GM19455 (cell line): Measurements from ENCODE around the gene NUDT16L1.

ENCODE experiments used
- ATAC-seq: cut with Tn5 transposase; IDR thresholded peaks from one replicate; pipeline ENCODE4 v1.9.1; 2021; ENCODE audit not compliant: unreplicated experiment

Gene NUDT16L1

GRCh38 chr16:4693956-4694641 lies 737 bp downstream of the NUDT16L1 start:
- peak; percentile 11 for ATAC-seq

- ATAC-seq: no peak
These were observed 1.5 kb downstream of the NUDT16L1 start for GRCh38 chr16:4694642-4695451.

- ATAC-seq: no peak
These were observed 2.3 kb downstream of the NUDT16L1 start for GRCh38 chr16:4695473-4696171.

GRCh38 chr16:4696172-4696904 lies 3.0 kb downstream of the NUDT16L1 start:
- ATAC-seq: no peak

- ATAC-seq: no peak
These were observed 3.8 kb downstream of the NUDT16L1 start for GRCh38 chr16:4696905-4697847.

- ATAC-seq: no peak
These were observed 4.5 kb downstream of the NUDT16L1 start for GRCh38 chr16:4697848-4698291.

- ATAC-seq: no peak
These were observed 5.1 kb downstream of the NUDT16L1 start for GRCh38 chr16:4698321-4699045.

- ATAC-seq: no peak
These were observed 5.7 kb downstream of the NUDT16L1 start for GRCh38 chr16:4699046-4699556.

- ATAC-seq: no peak
These were observed 7.1 kb downstream of the NUDT16L1 start for GRCh38 chr16:4700380-4700996.

GRCh38 chr16:4700997-4701743 lies 7.8 kb downstream of the NUDT16L1 start:
- no peak for ATAC-seq

- ATAC-seq: no peak
These were observed 8.6 kb downstream of the NUDT16L1 start for GRCh38 chr16:4701791-4702465.

- no peak for ATAC-seq
These were observed 9.1 kb downstream of the NUDT16L1 start for GRCh38 chr16:4702466-4702808.

GRCh38 chr16:4703906-4704305 lies 10.5 kb downstream of the NUDT16L1 start:
- no peak for ATAC-seq

GRCh38 chr16:4704491-4704890 lies 11.1 kb downstream of the NUDT16L1 start:
- no peak for ATAC-seq

GRCh38 chr16:4704913-4705312 lies 11.6 kb downstream of the NUDT16L1 start:
- ATAC-seq: no peak

GRCh38 chr16:4706871-4707270 lies 13.5 kb downstream of the NUDT16L1 start:
- no peak for ATAC-seq

GRCh38 chr16:4709481-4709880 lies 16.1 kb downstream of the NUDT16L1 start:
- no peak for ATAC-seq
